HepG2 (cell line): ENCODE measurements around the gene TPRA1. TPM values are rescaled to one million over a fixed set of nuclear protein-coding genes. Genes with fewer than 3 reads are reported as not detected.

Experiments used
- BCL3 ChIP-seq: sonication (generic); formaldehyde crosslinking; IDR thresholded peaks from 2 replicates; pipeline ENCODE4 v1.5.1; 2020; ENCODE audit warnings: mild to moderate bottlenecking, missing genetic modification reagents, moderate library complexity
- FLYWCH1 ChIP-seq: sonication (generic); formaldehyde crosslinking; IDR thresholded peaks from 2 replicates; pipeline ENCODE4 v1.8.1; 2023; ENCODE audit warnings: mild to moderate bottlenecking, missing genetic modification reagents
- FOXP1 ChIP-seq, 2 experiments: fragments of 450-650 bp in 1 of 2; IDR thresholded peaks; 2 replicates each; pipeline ENCODE4 v1.6.1; 2017 to 2018; ENCODE audit warnings: antibody characterized with exemption in 1 of 2
- HDAC2 ChIP-seq: sonication (generic); formaldehyde crosslinking; IDR thresholded peaks from 2 replicates; pipeline ENCODE4 v1.4.0; 2020; ENCODE audit warnings: missing genetic modification reagents
- HMG20B ChIP-seq: conservative IDR thresholded peaks from 2 replicates; pipeline ENCODE4 v1.6.1; 2016; ENCODE audit warnings: missing genetic modification reagents, missing compliant biosample characterization
- MAFF ChIP-seq: IDR thresholded peaks from 2 replicates; pipeline ENCODE4 v1.6.1; 2011; ENCODE audit warnings: low read depth, low read length, improper control_type of control experiment
- MXI1 ChIP-seq: IDR thresholded peaks from 3 replicates; pipeline ENCODE4 v1.6.1; 2012; ENCODE audit warnings: low read depth, low read length, inconsistent platforms, borderline replicate concordance
- PATZ1 ChIP-seq: sonication (generic); formaldehyde crosslinking; IDR thresholded peaks from 2 replicates; pipeline ENCODE4 v1.4.0; 2020; ENCODE audit warnings: missing genetic modification reagents
- RFXAP ChIP-seq: sonication (generic); formaldehyde crosslinking; IDR thresholded peaks from 2 replicates; pipeline ENCODE4 v1.4.0; 2020; ENCODE audit warnings: missing genetic modification reagents, borderline replicate concordance
- SMAD3 ChIP-seq: sonication (generic); formaldehyde crosslinking; IDR thresholded peaks from 2 replicates; pipeline ENCODE4 v1.4.0; 2020; ENCODE audit warnings: missing genetic modification reagents
- TAF1 ChIP-seq: sonication (generic); formaldehyde crosslinking; IDR thresholded peaks from 2 replicates; pipeline ENCODE4 v1.4.0; 2020; ENCODE audit warnings: missing genetic modification reagents
- TCF7L2 ChIP-seq: IDR thresholded peaks from 2 replicates; pipeline ENCODE4 v1.6.1; 2011; ENCODE audit warnings: mild to moderate bottlenecking, low read depth, low read length, moderate library complexity
- TEAD3 ChIP-seq: optimal IDR thresholded peaks from 2 replicates; pipeline ENCODE3; 2016; ENCODE audit warnings: borderline replicate concordance
- THAP9 ChIP-seq: sonication (generic); formaldehyde crosslinking; IDR thresholded peaks from 2 replicates; pipeline ENCODE4; 2020; ENCODE audit warnings: missing genetic modification reagents, mild to moderate bottlenecking, borderline replicate concordance
- U2AF2 ChIP-seq: fragments of 200-400 bp; formaldehyde crosslinking; IDR thresholded peaks from 2 replicates; pipeline ENCODE4 v1.6.1; 2017; ENCODE audit warnings: low read depth, mild to moderate bottlenecking, low read length
- ZFX ChIP-seq: sonication (generic); formaldehyde crosslinking; IDR thresholded peaks from 2 replicates; pipeline ENCODE4 v1.4.0; 2020; ENCODE audit warnings: mild to moderate bottlenecking, low read depth, missing genetic modification reagents, moderate library complexity
- ZNF121 ChIP-seq: sonication (generic); formaldehyde crosslinking; IDR thresholded peaks from 2 replicates; pipeline ENCODE4 v1.5.0; 2020; ENCODE audit warnings: mild to moderate bottlenecking, missing genetic modification reagents
- ZNF235 ChIP-seq: sonication (generic); formaldehyde crosslinking; IDR thresholded peaks from 2 replicates; pipeline ENCODE4 v1.8.1; 2023; ENCODE audit warnings: mild to moderate bottlenecking, missing genetic modification reagents, borderline replicate concordance
- ZNF629 ChIP-seq: sonication (generic); formaldehyde crosslinking; conservative IDR thresholded peaks from 2 replicates; pipeline ENCODE4 v1.5.0; 2020; ENCODE audit warnings: missing genetic modification reagents
- ZNF674 ChIP-seq: sonication (generic); formaldehyde crosslinking; IDR thresholded peaks from 2 replicates; pipeline ENCODE4 v1.5.0; 2020; ENCODE audit warnings: low read depth, mild to moderate bottlenecking, missing genetic modification reagents
- ZNF772 ChIP-seq: sonication (generic); formaldehyde crosslinking; IDR thresholded peaks from 2 replicates; pipeline ENCODE4 v1.5.0; 2020; ENCODE audit warnings: mild to moderate bottlenecking, missing genetic modification reagents
- polyA plus RNA-seq, 8 experiments: library from polyadenylated mRNA; depleted of rRNA in 3 of 8; stranded (reverse) in 7 of 8; unstranded in 1 of 8; fragments of >200 nt; fragmentation: Illumina TruSeq in 4 of 8; extraction: Trizol in 4 of 8; gene quantifications; 2 replicates each; pipeline versions ENCODE4 v1.2.1 to v1.2.3, GENCODE V29; 2011 to 2016; ENCODE audit warnings: low read depth in 4 of 8, missing spikeins in 1 of 8, mixed read lengths in 1 of 8; ENCODE audit not compliant: insufficient read depth in 1 of 8
- total RNA-seq, 5 experiments: library from RNA; depleted of rRNA; stranded (reverse); fragments of >200 nt; fragmentation: Illumina TruSeq; extraction: Trizol; gene quantifications; 2 replicates each; pipeline ENCODE4 v1.2.3, GENCODE V29; 2016; ENCODE audit warnings: low read depth in 1 of 5

Gene TPRA1
- total and polyA plus RNA-seq, 2 of the 13 experiments (the other 11 are each of a cell fraction or from before 2014, with no cell fraction given) = 25.4 to 25.8 TPM

- TF ChIP-seq ZNF235 (CRISPR knock-in tag) = no peak
- peak; percentile 10 for TF ChIP-seq TEAD3 (CRISPR knock-in tag)
- peak; percentile 62; the same call in 1 of the 2 replicates for TF ChIP-seq ZNF629
- TF ChIP-seq HDAC2 (CRISPR knock-in tag) = no peak
- TF ChIP-seq RFXAP (CRISPR knock-in tag) = no peak
- TF ChIP-seq ZFX = 0 out of 2 replicates have a peak, but pooled peaks have one; percentile 25
- no peak for TF ChIP-seq ZNF121 (CRISPR knock-in tag)
- TF ChIP-seq MAFF = no peak
- TF ChIP-seq SMAD3 (CRISPR knock-in tag) = no peak
- TF ChIP-seq U2AF2 = no peak
- no peak for TF ChIP-seq ZNF674 (CRISPR knock-in tag)
- peak; percentile 90 for TF ChIP-seq PATZ1 (CRISPR knock-in tag)
- TF ChIP-seq MXI1 = no peak
- no peak for TF ChIP-seq TCF7L2
- TF ChIP-seq THAP9 (CRISPR knock-in tag) = no peak
- TF ChIP-seq ZNF772 (CRISPR knock-in tag) = no peak
- TF ChIP-seq FLYWCH1 (CRISPR knock-in tag) = no peak
- TF ChIP-seq HMG20B (CRISPR knock-in tag) = no peak
- TF ChIP-seq TAF1 (CRISPR knock-in tag) = peak; percentile 28; the same call in 1 of the 2 replicates
- TF ChIP-seq FOXP1 (IDR thresholded peaks at IDR 0.05) = no peak
- no peak for TF ChIP-seq FOXP1 (CRISPR knock-in tag; IDR thresholded peaks at IDR 0.05)
- no peak for TF ChIP-seq BCL3 (CRISPR knock-in tag)
Observed at GRCh38 chr3:127547761-127548605, 42.5 kb downstream of the TPRA1 start (continued).
